ENCODE measurements around the gene ODF4. TPM values are rescaled to one million over a fixed set of nuclear protein-coding genes. Genes with fewer than 3 reads are reported as not detected.
"Not testable (repeated sequence)": the region's sequence is repeated elsewhere in the genome, so short reads cannot be mapped to it uniquely, and the experiment has no call there.

Gene ODF4
- total RNA-seq, 1 donor from 2014 or later = not detected

- H3K36me3 ChIP-seq (ENCODE audit: control insufficient read depth in 3 of 3, insufficient read depth in 3 of 3, low read length in 3 of 3) = no peaks in the 10 kb centered on the region
- H3K9me3 ChIP-seq (ENCODE audit: control insufficient read depth in 3 of 3, low read length in 3 of 3) = no peaks in the 10 kb centered on the region
- H3K4me3 ChIP-seq (ENCODE audit: low read length in 3 of 3) = no peak overlapping the region
- no peak overlapping the region for H3K27ac ChIP-seq (ENCODE audit: low read depth, low read length)
- peaks cover 0 to 4% (median 3%) of the 10 kb centered on the region in 3 donors for H3K4me1 ChIP-seq (ENCODE audit: control insufficient read depth in 3 of 3, insufficient read depth in 3 of 3, low read length in 3 of 3)
- H3K9ac ChIP-seq (ENCODE audit: low read depth in 1 of 3, low read length in 3 of 3) = no peak overlapping the region
- peaks cover under 1 to 14% (median 12%) of the 10 kb centered on the region in 3 donors for H3K27me3 ChIP-seq (ENCODE audit: control insufficient read depth in 3 of 3, insufficient read depth in 3 of 3, low read length in 3 of 3)
Measured at GRCh38 chr17:8387914-8388651, 48.4 kb downstream of the ODF4 start.

GRCh38 chr17:8391711-8392110 lies 52.1 kb downstream of the ODF4 start:
- H3K36me3 ChIP-seq (ENCODE audit: control insufficient read depth in 3 of 3, insufficient read depth in 3 of 3, low read length in 3 of 3) = no peaks in the 10 kb centered on the region
- no peak overlapping the region for H3K4me3 ChIP-seq (ENCODE audit: low read length in 3 of 3)
- no peaks in the 10 kb centered on the region for H3K9me3 ChIP-seq (ENCODE audit: control insufficient read depth in 3 of 3, low read length in 3 of 3)
- H3K27ac ChIP-seq (ENCODE audit: low read depth, low read length) = no peak overlapping the region
- H3K27me3 ChIP-seq (ENCODE audit: control insufficient read depth in 3 of 3, insufficient read depth in 3 of 3, low read length in 3 of 3) = peaks cover 29 to 45% (median 45%) of the 10 kb centered on the region in 3 donors
- no peaks in the 10 kb centered on the region for H3K4me1 ChIP-seq (ENCODE audit: control insufficient read depth in 3 of 3, insufficient read depth in 3 of 3, low read length in 3 of 3)
- peak overlapping the region in 1 of 3 donors; percentile 8 for H3K9ac ChIP-seq (ENCODE audit: low read depth in 1 of 3, low read length in 3 of 3)

- H3K27me3 ChIP-seq (ENCODE audit: control insufficient read depth in 3 of 3, insufficient read depth in 3 of 3, low read length in 3 of 3) = peaks cover 31 to 49% (median 48%) of the 10 kb centered on the region in 3 donors
Measured at GRCh38 chr17:8392274-8392673, 52.6 kb downstream of the ODF4 start.

GRCh38 chr17:8392674-8393469 lies 53.2 kb downstream of the ODF4 start:
- Histone ChIP-seq H3K36me3 (ENCODE audit: control insufficient read depth in 3 of 3, insufficient read depth in 3 of 3, low read length in 3 of 3) (no peaks in the 10 kb centered on the region), H3K9me3 (ENCODE audit: control insufficient read depth in 3 of 3, low read length in 3 of 3) (no peaks in the 10 kb centered on the region), H3K27ac (ENCODE audit: low read depth, low read length) (no peak overlapping the region), H3K27me3 (ENCODE audit: control insufficient read depth in 3 of 3, insufficient read depth in 3 of 3, low read length in 3 of 3) (peaks cover 37 to 55% (median 54%) of the 10 kb centered on the region in 3 donors), H3K4me3 (ENCODE audit: low read length in 3 of 3) (no peak overlapping the region), H3K4me1 (ENCODE audit: control insufficient read depth in 3 of 3, insufficient read depth in 3 of 3, low read length in 3 of 3) (no peaks in the 10 kb centered on the region), H3K9ac (ENCODE audit: low read depth in 1 of 3, low read length in 3 of 3) (no peak overlapping the region)

More at GRCh38 chr17:8392274-8392673, 52.6 kb downstream of the ODF4 start:
- Histone ChIP-seq H3K9ac (ENCODE audit: low read depth in 1 of 3, low read length in 3 of 3) (no peak overlapping the region), H3K9me3 (ENCODE audit: control insufficient read depth in 3 of 3, low read length in 3 of 3) (no peaks in the 10 kb centered on the region), H3K4me3 (ENCODE audit: low read length in 3 of 3) (no peak overlapping the region), H3K4me1 (ENCODE audit: control insufficient read depth in 3 of 3, insufficient read depth in 3 of 3, low read length in 3 of 3) (no peaks in the 10 kb centered on the region), H3K27ac (ENCODE audit: low read depth, low read length) (no peak overlapping the region), H3K36me3 (ENCODE audit: control insufficient read depth in 3 of 3, insufficient read depth in 3 of 3, low read length in 3 of 3) (no peaks in the 10 kb centered on the region)

GRCh38 chr17:8393470-8394231 lies 54.0 kb downstream of the ODF4 start:
- Histone ChIP-seq H3K4me1 (ENCODE audit: control insufficient read depth in 3 of 3, insufficient read depth in 3 of 3, low read length in 3 of 3) (no peaks in the 10 kb centered on the region), H3K27ac (ENCODE audit: low read depth, low read length) (no peak overlapping the region), H3K9ac (ENCODE audit: low read depth in 1 of 3, low read length in 3 of 3) (no peak overlapping the region), H3K9me3 (ENCODE audit: control insufficient read depth in 3 of 3, low read length in 3 of 3) (no peaks in the 10 kb centered on the region), H3K27me3 (ENCODE audit: control insufficient read depth in 3 of 3, insufficient read depth in 3 of 3, low read length in 3 of 3) (peaks cover 41 to 60% (median 60%) of the 10 kb centered on the region in 3 donors), H3K4me3 (ENCODE audit: low read length in 3 of 3) (no peak overlapping the region), H3K36me3 (ENCODE audit: control insufficient read depth in 3 of 3, insufficient read depth in 3 of 3, low read length in 3 of 3) (no peaks in the 10 kb centered on the region)

GRCh38 chr17:8394497-8394896 lies 54.9 kb downstream of the ODF4 start:
- not testable (repeated sequence) for H3K9me3 ChIP-seq (ENCODE audit: control insufficient read depth in 3 of 3, low read length in 3 of 3); H3K36me3 ChIP-seq (ENCODE audit: control insufficient read depth in 3 of 3, insufficient read depth in 3 of 3, low read length in 3 of 3); H3K4me1 ChIP-seq (ENCODE audit: control insufficient read depth in 3 of 3, insufficient read depth in 3 of 3, low read length in 3 of 3); H3K27ac ChIP-seq (ENCODE audit: low read depth, low read length); H3K9ac ChIP-seq (ENCODE audit: low read depth in 1 of 3, low read length in 3 of 3); H3K4me3 ChIP-seq (ENCODE audit: low read length in 3 of 3)
- H3K27me3 ChIP-seq (ENCODE audit: control insufficient read depth in 3 of 3, insufficient read depth in 3 of 3, low read length in 3 of 3) = peaks cover 44 to 64% (median 60%) of the 10 kb centered on the region in 3 donors

Small RNAs within 50 kb of the gene (small RNA-seq; reads per million reads assigned to genes)
- gene RF00265 = not detected

Other genes starting within 250 kb of the ODF4 start
- gene ALOXE3, start 221.3 kb upstream of the ODF4 start, total RNA-seq = not detected
- gene HES7, start 215.7 kb upstream of the ODF4 start, total RNA-seq = under 0.01 TPM
- 37.1 TPM for gene PER1, start 187.4 kb upstream of the ODF4 start, total RNA-seq
- gene VAMP2, start 176.9 kb upstream of the ODF4 start, total RNA-seq = 8.4 TPM
- 25.1 TPM for gene TMEM107, start 163.5 kb upstream of the ODF4 start, total RNA-seq
- 4.7 TPM for gene BORCS6, start 149.7 kb upstream of the ODF4 start, total RNA-seq
- 5.7 TPM for gene AURKB, start 129.3 kb upstream of the ODF4 start, total RNA-seq
- 3.7 TPM for gene CTC1, start 91.8 kb upstream of the ODF4 start, total RNA-seq
- gene PFAS, start 90.6 kb upstream of the ODF4 start, total RNA-seq = 16.7 TPM
- 6.8 TPM for gene RANGRF, start 51.2 kb upstream of the ODF4 start, total RNA-seq
- 0.52 TPM for gene SLC25A35, start 44.4 kb upstream of the ODF4 start, total RNA-seq
- gene ARHGEF15, start 29.6 kb upstream of the ODF4 start, total RNA-seq = 2.6 TPM
- gene RPL26, start 43.4 kb downstream of the ODF4 start, total RNA-seq = 4,040 TPM
- gene RNF222, start 58.0 kb downstream of the ODF4 start, total RNA-seq = not detected
- gene NDEL1, start 96.0 kb downstream of the ODF4 start, total RNA-seq = 32.4 TPM

Measured in skeletal muscle tissue (tissue), 5 donors.